Adrenal gland (tissue), 12 donors: ENCODE results near the gene PSD2. TPM values are rescaled to one million over a fixed set of nuclear protein-coding genes. Genes with fewer than 3 reads are reported as not detected.
A peak's percentile ranks its signal among the peaks of the same experiment; 100 is the strongest.

Experiments used
- DNase-seq, 7 donors: peaks; one replicate each; pipeline ENCODE4 v3.0.0-alpha.2; 2019 to 2020
- H3K27ac ChIP-seq, 5 donors: fragments of 200-600 bp; sonication (generic) in 4 of 5; 1 replicate in 3 of 5; 2 replicates in 2 of 5; pipeline versions ENCODE4 v1.5.1 to v1.8.0; 2016 to 2020; ENCODE audit warnings: mild to moderate bottlenecking in 1 of 5
- H3K27me3 ChIP-seq: fragments of 200-600 bp; 2 replicates; pipeline ENCODE4 v1.8.0; 2021
- H3K36me3 ChIP-seq, 2 donors: fragments of 200-600 bp; replicated peaks in 1 of 2; 1 replicate in 1 of 2; 2 replicates in 1 of 2; pipeline versions ENCODE4 v1.5.1 to v1.8.0; 2018 to 2022
- H3K4me1 ChIP-seq, 2 donors: fragments of 200-600 bp; replicated peaks in 1 of 2; 1 replicate in 1 of 2; 2 replicates in 1 of 2; pipeline versions ENCODE4 v1.5.1 to v1.8.0; 2018 to 2021
- H3K4me3 ChIP-seq, 4 donors: fragments of 200-600 bp; sonication (generic) in 3 of 4; one replicate each; pipeline ENCODE4 v1.5.1; 2016 to 2018
- H3K9me3 ChIP-seq, 3 donors: fragments of 200-600 bp; sonication (generic) in 1 of 3; replicated peaks in 1 of 3; 1 replicate in 2 of 3; 2 replicates in 1 of 3; pipeline versions ENCODE4 v1.5.1 to v1.8.0; 2016 to 2021
- POLR2A ChIP-seq, 2 donors: fragments of 450-650 bp; IDR thresholded peaks; one replicate each; pipeline ENCODE4 v1.6.1; 2017; ENCODE audit warnings: antibody characterized with exemption in 2 of 2, mild to moderate bottlenecking in 2 of 2, moderate library complexity in 1 of 2
- WGBS, 4 donors: extraction: QIAGEN DNeasy Blood & Tissue Kit in 2 of 4; methylation state at CpG; one replicate each; pipeline versions ENCODE4 v1.1.5 to v1.1.7; 2013 to 2017; 5-methylcytosine and 5-hydroxymethylcytosine counted together
- intact Hi-C, 2 donors: fragments of 100-400 bp; cut with DNase I; formaldehyde crosslinking; loops; one replicate each; pipeline versions ENCODE4 v1.14.1 to v1.15.0; 2022 to 2023
- polyA plus RNA-seq, 3 donors: library from polyadenylated mRNA; stranded (reverse); fragments of 200-250 nt in 2 of 3; fragments of 350-450 nt in 1 of 3; fragmentation: Illumina TruSeq in 1 of 3; extraction: RNeasy Lipid Tissue Mini Kit (QIAGEN cat#74804) in 1 of 3; gene quantifications; one replicate each; pipeline ENCODE4 v1.2.3, GENCODE V29; 2013 to 2014
- total RNA-seq, 9 donors: library from RNA; depleted of rRNA in 4 of 9; stranded (reverse); fragments of >200 nt in 4 of 9; fragments of 120-200 nt in 1 of 9; fragmentation: NEBNext Ultra II Directional in 1 of 9; extraction: Animal tissue kit (Norgen Biotek cat#: 25700) in 1 of 9; gene quantifications; one replicate each; pipeline versions ENCODE4 v1.1.0 to v1.2.4, GENCODE V29; 2013 to 2023
- TF ChIP-seq, protein P1 (sequence below), 6 experiments: fragments of 450-650 bp in 4 of 6; fragments of 200-600 bp in 2 of 6; sonication (generic) in 1 of 6; IDR thresholded peaks; 1 replicate in 5 of 6; 2 replicates in 1 of 6; pipeline versions ENCODE4 v1.5.1 to v1.8.0; 2016 to 2021; ENCODE audit warnings: antibody characterized with exemption in 6 of 6, mild to moderate bottlenecking in 2 of 6, moderate library complexity in 1 of 6
- donor health status: healthy with polysubstance abuse.
- donor health status: Bipolar disorder and iron deficiency.
- donor health status: DM: yes; HTN: yes; CAD: no.
- donor health status: DM: no; HTN: no; CAD: no.
- donor health status: DM: no; HTN: no; CAD: no.
- donor health status: DM: yes; HTN: yes; CAD: no.

The PSD2 gene
- total and polyA plus RNA-seq, 12 donors, result 0.11 to 0.46 (median 0.24) TPM; not detected in 5

DNA sequence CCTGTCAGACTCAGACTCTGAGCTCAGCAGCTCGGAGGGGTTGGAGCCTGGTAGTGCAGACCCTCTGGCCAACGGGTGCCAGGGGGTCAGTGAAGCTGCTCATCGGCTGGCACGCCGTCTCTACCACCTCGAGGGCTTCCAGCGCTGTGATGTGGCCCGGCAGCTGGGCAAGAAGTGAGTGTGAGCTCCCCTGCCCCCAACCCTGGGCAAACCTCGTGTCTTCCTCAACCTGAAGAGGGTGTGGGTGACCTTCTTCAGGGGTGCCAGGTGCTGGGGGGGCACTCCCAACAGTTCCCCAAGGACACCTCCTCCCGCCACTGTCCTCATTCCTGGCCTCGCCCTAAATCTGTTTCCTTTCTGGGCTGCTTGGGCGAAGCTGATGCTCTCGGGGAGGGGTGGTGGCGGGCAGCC, 18.6 kb downstream of the PSD2 start:
- no peaks in the 10 kb centered on the region for H3K9me3 ChIP-seq
- no peaks in the 10 kb centered on the region for H3K27me3 ChIP-seq
- H3K4me3 ChIP-seq, result no peak overlapping the region
- no peak overlapping the region for H3K27ac ChIP-seq
- intact Hi-C loops, result no loop called here
- DNase-seq, result no peak
- TF ChIP-seq, protein P1, sequence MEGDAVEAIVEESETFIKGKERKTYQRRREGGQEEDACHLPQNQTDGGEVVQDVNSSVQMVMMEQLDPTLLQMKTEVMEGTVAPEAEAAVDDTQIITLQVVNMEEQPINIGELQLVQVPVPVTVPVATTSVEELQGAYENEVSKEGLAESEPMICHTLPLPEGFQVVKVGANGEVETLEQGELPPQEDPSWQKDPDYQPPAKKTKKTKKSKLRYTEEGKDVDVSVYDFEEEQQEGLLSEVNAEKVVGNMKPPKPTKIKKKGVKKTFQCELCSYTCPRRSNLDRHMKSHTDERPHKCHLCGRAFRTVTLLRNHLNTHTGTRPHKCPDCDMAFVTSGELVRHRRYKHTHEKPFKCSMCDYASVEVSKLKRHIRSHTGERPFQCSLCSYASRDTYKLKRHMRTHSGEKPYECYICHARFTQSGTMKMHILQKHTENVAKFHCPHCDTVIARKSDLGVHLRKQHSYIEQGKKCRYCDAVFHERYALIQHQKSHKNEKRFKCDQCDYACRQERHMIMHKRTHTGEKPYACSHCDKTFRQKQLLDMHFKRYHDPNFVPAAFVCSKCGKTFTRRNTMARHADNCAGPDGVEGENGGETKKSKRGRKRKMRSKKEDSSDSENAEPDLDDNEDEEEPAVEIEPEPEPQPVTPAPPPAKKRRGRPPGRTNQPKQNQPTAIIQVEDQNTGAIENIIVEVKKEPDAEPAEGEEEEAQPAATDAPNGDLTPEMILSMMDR (IDR thresholded peaks at IDR 0.05), result no peak
- TF ChIP-seq POLR2A (IDR thresholded peaks at IDR 0.05), result no peak
- no peaks in the 10 kb centered on the region for H3K36me3 ChIP-seq
- no peaks in the 10 kb centered on the region for H3K4me1 ChIP-seq
- WGBS, 4 donors, result 80 to 94% (median 87%) methylated on average over 3 to 14 of the region's 14 CpGs

DNA sequence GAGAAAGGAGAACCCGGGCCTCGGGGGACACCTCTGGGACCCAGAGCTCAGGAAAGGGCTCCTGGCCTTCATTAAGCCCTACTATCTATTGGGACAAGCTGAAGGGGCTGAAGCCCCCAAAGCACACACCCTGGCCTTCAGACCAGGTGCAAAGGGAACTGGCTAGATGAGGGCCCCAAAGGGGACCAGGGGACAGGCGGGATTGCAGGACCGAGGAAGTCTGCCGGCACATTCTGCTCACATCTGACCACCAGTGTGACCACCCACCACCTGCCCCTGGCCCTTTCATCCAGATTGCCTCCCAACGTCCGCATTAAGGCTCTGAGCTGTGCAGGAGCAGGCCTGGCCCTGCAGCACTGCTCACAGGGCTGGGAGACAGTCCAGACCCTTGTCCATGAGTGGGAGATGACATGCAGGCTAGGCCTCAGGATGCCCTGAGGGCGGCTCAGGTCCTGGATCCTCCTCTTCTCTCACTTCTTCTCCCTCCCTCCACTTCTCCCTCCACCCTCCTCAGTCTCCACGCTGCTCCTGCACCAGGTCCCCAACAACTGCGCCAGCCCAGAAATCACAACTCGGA, 19.2 kb downstream of the PSD2 start:
- H3K4me3 ChIP-seq, result no peak overlapping the region
- DNase-seq, result peak in 1 of 7 donors; percentile 55
- H3K9me3 ChIP-seq, result no peaks in the 10 kb centered on the region
- TF ChIP-seq, protein P1 (IDR thresholded peaks at IDR 0.05), result no peak
- TF ChIP-seq POLR2A (IDR thresholded peaks at IDR 0.05), result no peak
- no peaks in the 10 kb centered on the region for H3K4me1 ChIP-seq
- H3K36me3 ChIP-seq, result no peaks in the 10 kb centered on the region
- no peak overlapping the region for H3K27ac ChIP-seq
- WGBS, 4 donors, result 88 to 94% (median 90%) methylated on average over 7 to 11 of the region's 11 CpGs
- intact Hi-C loops, result no loop called here
- no peaks in the 10 kb centered on the region for H3K27me3 ChIP-seq

DNA sequence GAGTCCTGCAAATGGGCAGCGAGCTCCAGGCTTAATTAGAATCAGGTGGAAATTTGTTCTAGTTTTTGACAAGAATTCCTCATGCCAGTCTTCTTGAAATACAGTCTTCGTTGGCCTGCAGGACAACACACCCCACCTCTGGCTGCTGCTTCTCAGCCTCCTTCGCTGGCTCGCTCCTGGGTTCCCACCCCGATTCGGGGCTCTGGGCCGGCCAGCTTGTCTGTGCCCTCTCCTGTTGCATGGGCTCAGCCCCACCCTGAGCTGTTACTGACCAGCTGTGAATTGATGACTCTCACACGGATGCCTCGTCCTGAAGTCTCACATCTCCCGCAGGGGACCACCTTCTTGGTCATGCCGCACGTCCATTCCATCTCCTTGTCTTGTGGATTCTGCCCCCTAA, 21.0 kb downstream of the PSD2 start:
- Histone ChIP-seq H3K36me3 (no peaks in the 10 kb centered on the region), H3K4me3 (no peak overlapping the region), H3K27ac (no peak overlapping the region), H3K4me1 (no peaks in the 10 kb centered on the region), H3K9me3 (no peaks in the 10 kb centered on the region), H3K27me3 (no peaks in the 10 kb centered on the region)
- TF ChIP-seq, protein P1 (IDR thresholded peaks at IDR 0.05), result no peak
- TF ChIP-seq POLR2A (IDR thresholded peaks at IDR 0.05), result no peak
- intact Hi-C loops, result no loop called here
- no peak for DNase-seq
- WGBS, 4 donors, result 88 to 94% (median 90%) methylated on average over 12 of the region's 12 CpGs

DNA sequence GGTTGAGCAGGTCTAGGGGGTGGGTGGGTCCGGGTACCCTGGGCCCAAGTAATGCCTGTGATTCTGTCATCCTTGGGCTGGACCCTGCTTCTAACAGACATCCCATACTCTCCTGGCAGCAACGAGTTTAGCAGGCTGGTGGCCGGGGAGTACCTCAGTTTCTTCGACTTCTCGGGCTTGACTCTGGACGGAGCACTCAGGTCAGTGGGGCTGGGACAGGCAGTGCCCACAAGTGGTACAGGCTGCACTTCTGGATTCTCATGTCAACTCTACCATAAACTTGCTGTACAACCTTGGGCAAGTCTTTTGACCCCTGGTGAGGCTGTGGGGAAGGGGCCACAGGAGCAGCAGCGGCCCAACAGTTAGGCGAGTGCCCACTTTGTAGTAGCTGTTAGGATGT, 21.8 kb downstream of the PSD2 start:
- intact Hi-C loops, result no loop called here
- no peak for DNase-seq
- WGBS, 4 donors, result 83 to 93% (median 86%) methylated on average over 7 to 8 of the region's 8 CpGs
- Histone ChIP-seq H3K4me3 (no peak overlapping the region), H3K4me1 (no peaks in the 10 kb centered on the region), H3K27me3 (no peaks in the 10 kb centered on the region), H3K27ac (no peak overlapping the region), H3K9me3 (no peaks in the 10 kb centered on the region), H3K36me3 (no peaks in the 10 kb centered on the region)
- no peak for TF ChIP-seq POLR2A (IDR thresholded peaks at IDR 0.05)
- TF ChIP-seq, protein P1 (IDR thresholded peaks at IDR 0.05), result no peak
